ENCODE measurements around the gene HSD17B12.

HSD17B12 gene

GRCh38 chr11:43797866-43798265, 117.3 kb downstream of the HSD17B12 start:
- H3K27ac ChIP-seq: no peak overlapping the region

GRCh38 chr11:43802509-43802908, 122.0 kb downstream of the HSD17B12 start:
- peak; percentile 44 for TF ChIP-seq CTCF (IDR thresholded peaks at IDR 0.05)
- TF ChIP-seq ZFX (IDR thresholded peaks at IDR 0.05; ENCODE audit: borderline replicate concordance): no peak
- no peak overlapping the region for H3K27ac ChIP-seq

More at GRCh38 chr11:43797866-43798265, 117.3 kb downstream of the HSD17B12 start:
- TF ChIP-seq CTCF (IDR thresholded peaks at IDR 0.05) (no peak), ZFX (IDR thresholded peaks at IDR 0.05; ENCODE audit: borderline replicate concordance) (no peak)

GRCh38 chr11:43803766-43804165, 123.2 kb downstream of the HSD17B12 start:
- no peak overlapping the region for H3K27ac ChIP-seq
- TF ChIP-seq CTCF (IDR thresholded peaks at IDR 0.05) (no peak), ZFX (IDR thresholded peaks at IDR 0.05; ENCODE audit: borderline replicate concordance) (no peak)

GRCh38 chr11:43806976-43807375, 126.4 kb downstream of the HSD17B12 start:
- TF ChIP-seq CTCF (IDR thresholded peaks at IDR 0.05): no peak
- TF ChIP-seq ZFX (IDR thresholded peaks at IDR 0.05; ENCODE audit: borderline replicate concordance): no peak

DNA sequence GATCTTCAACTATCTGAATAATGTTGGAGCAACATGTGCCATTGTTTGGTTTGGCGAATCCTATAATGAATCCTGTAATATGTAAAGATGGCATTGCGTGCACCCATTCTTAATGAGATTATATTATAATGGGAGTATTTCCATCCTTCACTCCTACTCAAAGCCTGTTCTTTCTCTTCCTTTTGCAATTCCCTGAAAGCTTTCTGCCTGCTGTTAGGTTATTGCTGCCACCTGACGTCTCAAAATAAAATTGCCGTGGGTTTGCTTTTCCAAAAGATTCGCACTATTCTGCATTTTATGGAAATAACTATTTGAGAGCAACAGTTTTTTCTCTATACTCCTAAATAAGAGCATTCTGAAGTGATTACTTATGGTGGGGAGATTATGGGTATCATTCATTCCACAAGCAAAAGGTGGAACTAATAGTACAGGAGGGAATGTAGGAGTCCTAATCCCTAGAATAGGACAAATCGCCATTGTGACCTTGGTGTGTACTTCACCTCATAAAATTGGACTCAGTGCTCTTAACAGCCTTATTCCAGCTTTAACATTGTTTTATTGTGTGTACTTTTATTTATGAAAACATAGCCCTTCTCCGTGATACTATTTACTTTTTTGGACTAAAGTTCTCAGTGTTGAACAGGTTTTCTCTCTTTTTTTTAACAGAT, 130.5 kb downstream of the HSD17B12 start:
- peak; percentile 54 for TF ChIP-seq CTCF (IDR thresholded peaks at IDR 0.05)
- no peak for TF ChIP-seq ZFX (IDR thresholded peaks at IDR 0.05; ENCODE audit: borderline replicate concordance)
- no peak overlapping the region for H3K27ac ChIP-seq

More at GRCh38 chr11:43806976-43807375, 126.4 kb downstream of the HSD17B12 start:
- no peak overlapping the region for H3K27ac ChIP-seq

DNA sequence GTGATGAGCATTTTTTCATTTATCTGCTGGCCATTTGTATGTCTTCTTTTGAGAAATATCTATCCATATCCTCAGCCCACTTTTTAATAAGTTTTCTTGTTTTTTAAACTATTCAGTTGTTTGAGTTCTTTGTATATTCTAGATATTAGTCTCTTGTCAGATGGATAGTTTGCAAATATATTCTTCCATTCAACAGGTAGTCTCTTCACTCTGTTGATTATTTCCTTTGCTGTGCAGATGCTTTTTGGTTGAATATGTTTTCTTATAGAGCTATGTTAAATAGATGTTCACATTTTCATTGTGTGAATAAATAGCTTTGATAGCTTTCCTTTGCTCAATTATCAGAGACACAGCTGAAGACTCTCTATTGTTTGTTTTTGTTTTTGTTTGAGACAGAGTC, 131.9 kb downstream of the HSD17B12 start:
- H3K27ac ChIP-seq: no peak overlapping the region
- TF ChIP-seq CTCF (IDR thresholded peaks at IDR 0.05) (no peak), ZFX (IDR thresholded peaks at IDR 0.05; ENCODE audit: borderline replicate concordance) (no peak)

- no peak overlapping the region for H3K27ac ChIP-seq
- TF ChIP-seq ZFX (IDR thresholded peaks at IDR 0.05; ENCODE audit: borderline replicate concordance) (no peak), CTCF (IDR thresholded peaks at IDR 0.05) (no peak)
These were observed 137.7 kb downstream of the HSD17B12 start for GRCh38 chr11:43818220-43818619.
